Medulla oblongata (tissue), 1 donor: ENCODE measurements around the gene ZDHHC1.
A peak's percentile ranks its signal among the peaks of the same experiment; 100 is the strongest.

Experiments
- DNase-seq: peaks from one replicate; pipeline ENCODE4 v3.0.0-alpha.2; 2015; ENCODE audit errors: extremely low spot score

ZDHHC1 gene

GRCh38 chr16:67409631-67410030, 6.6 kb downstream of the ZDHHC1 start:
- DNase-seq = no peak

- DNase-seq = no peak
Observed at GRCh38 chr16:67407788-67408452, 8.4 kb downstream of the ZDHHC1 start.

GRCh38 chr16:67407176-67407787, 9.0 kb downstream of the ZDHHC1 start:
- no peak for DNase-seq

GRCh38 chr16:67406111-67406971, 9.9 kb downstream of the ZDHHC1 start:
- DNase-seq = no peak

- no peak for DNase-seq
Observed at GRCh38 chr16:67405336-67405735, 10.9 kb downstream of the ZDHHC1 start.

- no peak for DNase-seq
Observed at GRCh38 chr16:67404740-67405226, 11.5 kb downstream of the ZDHHC1 start.

GRCh38 chr16:67403976-67404555, 12.2 kb downstream of the ZDHHC1 start:
- no peak for DNase-seq

GRCh38 chr16:67400901-67401300, 15.4 kb downstream of the ZDHHC1 start:
- DNase-seq = no peak

- DNase-seq = no peak
Observed at GRCh38 chr16:67399749-67400704, 16.2 kb downstream of the ZDHHC1 start.

- DNase-seq = peak; percentile 52
Observed at GRCh38 chr16:67399218-67399733, 17.0 kb downstream of the ZDHHC1 start.

- DNase-seq = no peak
Observed at GRCh38 chr16:67398546-67399217, 17.6 kb downstream of the ZDHHC1 start.

- no peak for DNase-seq
Observed at GRCh38 chr16:67397812-67398545, 18.3 kb downstream of the ZDHHC1 start.

GRCh38 chr16:67397036-67397801, 19.1 kb downstream of the ZDHHC1 start:
- no peak for DNase-seq

- no peak for DNase-seq
Observed at GRCh38 chr16:67396159-67397035, 19.9 kb downstream of the ZDHHC1 start.

GRCh38 chr16:67395458-67396158, 20.7 kb downstream of the ZDHHC1 start:
- no peak for DNase-seq

GRCh38 chr16:67395105-67395457, 21.2 kb downstream of the ZDHHC1 start:
- no peak for DNase-seq
